Naive thymus-derived CD8-positive, alpha-beta T cell (primary cell): ENCODE results near the gene TRIM10. TPM values are rescaled to one million over a fixed set of nuclear protein-coding genes. Genes with fewer than 3 reads are reported as not detected.
"Not testable (repeated sequence)": the region's sequence is repeated elsewhere in the genome, so short reads cannot be mapped to it uniquely, and the experiment has no call there.

Experiments
- ATAC-seq, 2 donors: fragments of 150-1000 bp; cut with Tn5 transposase in 1 of 2; sonication (Bioruptor Pico), chemical (Tn5 transposase) in 1 of 2; 1 replicate in 1 of 2; 2 replicates in 1 of 2; pipeline ENCODE4 v1.10.0; 2021; ENCODE audit warnings: mild to moderate bottlenecking in 2 of 2, moderate library complexity in 2 of 2
- POLR2A ChIA-PET: fragments of 350-600 bp; sonication (Branson Sonifier 250); formaldehyde crosslinking; loops from one replicate; lab custom pipeline; 2021; ENCODE audit warnings: antibody characterized with exemption; lab: Charles Lee
- DNase-seq, 10 donors: peaks; one replicate each; pipeline versions ENCODE4 v3.0.0 to v3.0.0-alpha.2; 2020 to 2022
- H3K27ac Mint-ChIP-seq, 10 donors: one replicate each; pipeline ENCODE4 v1.8.0; 2020 to 2022; ENCODE audit warnings: mild to moderate bottlenecking in 10 of 10, mixed read lengths in 10 of 10, moderate library complexity in 4 of 10, inconsistent platforms in 1 of 10
- H3K27me3 Mint-ChIP-seq, 5 donors: one replicate each; pipeline ENCODE4 v1.8.0; 2021 to 2022; ENCODE audit warnings: mixed read lengths in 5 of 5
- H3K36me3 Mint-ChIP-seq, 3 donors: one replicate each; pipeline ENCODE4 v1.8.0; 2020 to 2022; ENCODE audit warnings: mixed read lengths in 3 of 3, mild to moderate bottlenecking in 2 of 3, inconsistent platforms in 1 of 3
- H3K4me1 Mint-ChIP-seq, 4 donors: one replicate each; pipeline ENCODE4 v1.8.0; 2021 to 2022; ENCODE audit warnings: mixed read lengths in 4 of 4
- H3K4me3 Mint-ChIP-seq, 10 donors: one replicate each; pipeline ENCODE4 v1.8.0; 2020 to 2022; ENCODE audit warnings: mild to moderate bottlenecking in 10 of 10, mixed read lengths in 10 of 10, moderate library complexity in 6 of 10, inconsistent platforms in 1 of 10
- H3K9me3 Mint-ChIP-seq, 9 donors: one replicate each; pipeline ENCODE4 v1.8.0; 2020 to 2022; ENCODE audit warnings: mixed read lengths in 9 of 9, mild to moderate bottlenecking in 3 of 9, inconsistent platforms in 1 of 9, moderate library complexity in 1 of 9
- polyA plus RNA-seq, 3 donors: library from polyadenylated mRNA; unstranded; fragments of 300-500 nt; fragmentation: Illumina TruSeq; gene quantifications; one replicate each; pipeline ENCODE4 v1.2.3, GENCODE V29; 2021
- total RNA-seq, 8 experiments: library from RNA in 2 of 8; stranded (reverse) in 2 of 8; gene quantifications; one replicate each; pipeline ENCODE4 v1.2.3 and lab custom pipeline; 2021 to 2026

Gene TRIM10
- total and polyA plus RNA-seq, 5 experiments from 2014 or later: not detected

DNA sequence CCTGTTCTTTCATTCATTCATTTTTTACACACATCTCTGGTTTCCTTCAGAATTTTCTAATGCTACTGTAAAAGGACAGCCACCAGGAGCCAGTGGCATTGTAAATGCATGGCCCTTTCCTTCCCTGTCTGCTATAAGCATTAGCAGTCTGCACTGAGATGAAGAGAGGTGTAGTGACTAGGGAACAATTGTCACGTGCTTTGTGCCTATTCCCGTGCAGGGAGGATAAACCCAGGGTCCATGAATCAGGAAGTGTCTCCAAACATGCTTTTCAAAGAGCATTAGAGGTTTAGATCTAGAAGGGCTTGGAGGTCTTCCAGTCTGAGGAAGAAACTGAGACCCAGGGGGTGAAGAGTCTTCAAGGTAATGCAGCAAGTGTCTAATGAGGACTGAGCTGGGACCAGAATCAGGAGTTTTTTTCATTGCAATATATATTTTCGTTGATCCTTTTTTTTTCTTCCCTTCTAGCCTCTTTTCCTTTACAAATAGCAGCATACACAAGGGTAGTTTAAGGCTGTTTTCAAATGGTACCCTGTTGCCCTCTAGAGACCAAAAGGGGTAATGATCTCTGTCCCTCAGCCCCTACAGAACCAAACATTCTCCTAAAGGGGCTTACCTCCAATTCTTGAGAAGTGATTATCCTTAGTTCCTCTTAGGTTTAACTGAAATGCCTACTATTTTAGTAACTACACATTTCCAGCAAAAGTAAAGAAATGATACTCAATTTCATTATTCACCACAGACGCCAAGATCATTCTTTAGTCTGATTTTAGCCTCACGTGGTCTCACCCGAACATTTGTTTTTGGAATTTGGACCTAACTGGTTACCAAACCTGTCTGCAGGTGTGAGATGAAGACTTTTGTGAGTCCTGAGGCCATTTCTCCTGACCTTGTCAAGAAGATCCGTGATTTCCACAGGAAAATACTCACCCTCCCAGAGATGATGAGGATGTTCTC lies 8.9 kb upstream of the TRIM10 start:
- H3K9me3 Mint-ChIP-seq: no peaks in the 10 kb centered on the region
- H3K36me3 Mint-ChIP-seq: no peaks in the 10 kb centered on the region
- H3K27me3 Mint-ChIP-seq: peaks cover 39 to 65% (median 51%) of the 10 kb centered on the region in 5 donors
- ATAC-seq (peak; percentile 80 to 88), DNase-seq (peak in 3 of 10 donors; percentile 39 to 47 (median 42))
- H3K4me3 Mint-ChIP-seq: no peak overlapping the region
- peaks cover 0 to 11% (median 4%) of the 10 kb centered on the region in 4 donors for H3K4me1 Mint-ChIP-seq
- H3K27ac Mint-ChIP-seq: peak overlapping the region in 1 of 10 donors; percentile 54
- POLR2A ChIA-PET: no interaction called here

DNA sequence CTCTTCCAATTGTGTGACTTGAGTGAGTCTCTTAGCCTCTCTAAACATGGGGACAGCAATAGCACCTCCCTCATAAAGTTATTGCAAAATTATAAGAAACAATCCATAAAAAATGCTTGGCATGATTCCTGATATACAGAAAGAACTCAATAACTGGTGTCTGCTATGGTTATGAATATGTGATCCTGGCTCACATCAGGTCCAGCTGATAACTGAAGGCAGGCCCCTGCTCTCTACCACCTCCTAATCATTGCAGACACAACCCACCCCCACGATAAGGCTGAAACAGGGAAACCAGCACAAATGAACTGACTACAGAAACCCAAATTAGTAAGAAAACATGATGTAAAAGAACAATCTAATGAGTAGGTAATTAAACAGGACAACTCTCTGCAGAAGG lies 7.7 kb upstream of the TRIM10 start:
- no peaks in the 10 kb centered on the region for H3K9me3 Mint-ChIP-seq
- no peak overlapping the region for H3K4me3 Mint-ChIP-seq
- H3K36me3 Mint-ChIP-seq: no peaks in the 10 kb centered on the region
- POLR2A ChIA-PET: no interaction called here
- peaks cover 0 to 11% (median 4%) of the 10 kb centered on the region in 4 donors for H3K4me1 Mint-ChIP-seq
- peaks cover 34 to 58% (median 42%) of the 10 kb centered on the region in 5 donors for H3K27me3 Mint-ChIP-seq
- no peak for ATAC-seq
- no peak for DNase-seq
- no peak overlapping the region for H3K27ac Mint-ChIP-seq

DNA sequence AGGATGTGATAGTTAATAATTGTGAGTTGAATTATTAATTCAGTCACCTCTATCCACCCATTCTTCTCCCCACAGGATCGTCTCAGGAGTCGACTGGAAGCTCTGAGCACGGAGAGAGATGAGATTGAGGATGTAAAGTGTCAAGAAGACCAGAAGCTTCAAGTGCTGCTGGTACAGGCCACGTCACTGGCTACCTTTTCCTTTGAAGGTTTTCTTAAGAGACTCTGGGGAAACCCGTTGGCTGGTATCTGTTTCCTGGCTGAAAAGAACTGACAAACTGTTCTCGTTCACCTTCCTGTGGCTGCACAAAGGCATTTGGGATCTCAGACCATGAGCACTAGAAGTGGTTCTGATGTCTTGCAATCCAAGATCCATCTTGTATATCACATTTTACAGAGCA lies 6.1 kb upstream of the TRIM10 start:
- Mint-ChIP-seq H3K27ac (no peak overlapping the region), H3K9me3 (no peaks in the 10 kb centered on the region), H3K4me1 (peaks cover 0 to 15% (median 6%) of the 10 kb centered on the region in 4 donors), H3K27me3 (peaks cover 27 to 44% (median 32%) of the 10 kb centered on the region in 5 donors), H3K4me3 (no peak overlapping the region), H3K36me3 (no peaks in the 10 kb centered on the region)
- POLR2A ChIA-PET: interaction anchor here (0.5 to 1.3 kb wide), 2 partner anchors 20 to 75 kb away, joined by 3 to 4 read pairs; no protein-coding TSS in a partner anchor
- ATAC-seq (peak in 1 of 2 donors; percentile 39), DNase-seq (no peak)

- H3K4me3 Mint-ChIP-seq, ATAC-seq, H3K9me3 Mint-ChIP-seq, DNase-seq, H3K36me3 Mint-ChIP-seq, POLR2A ChIA-PET: not testable (repeated sequence)
- Mint-ChIP-seq H3K4me1 (peaks cover 0 to 11% (median 2%) of the 10 kb centered on the region in 4 donors), H3K27me3 (peaks cover 16 to 26% (median 19%) of the 10 kb centered on the region in 5 donors), H3K27ac (peak overlapping the region in 1 of 10 donors; percentile 24)
Measured at GRCh38 chr6:30165238-30165637, 4.2 kb upstream of the TRIM10 start.

DNA sequence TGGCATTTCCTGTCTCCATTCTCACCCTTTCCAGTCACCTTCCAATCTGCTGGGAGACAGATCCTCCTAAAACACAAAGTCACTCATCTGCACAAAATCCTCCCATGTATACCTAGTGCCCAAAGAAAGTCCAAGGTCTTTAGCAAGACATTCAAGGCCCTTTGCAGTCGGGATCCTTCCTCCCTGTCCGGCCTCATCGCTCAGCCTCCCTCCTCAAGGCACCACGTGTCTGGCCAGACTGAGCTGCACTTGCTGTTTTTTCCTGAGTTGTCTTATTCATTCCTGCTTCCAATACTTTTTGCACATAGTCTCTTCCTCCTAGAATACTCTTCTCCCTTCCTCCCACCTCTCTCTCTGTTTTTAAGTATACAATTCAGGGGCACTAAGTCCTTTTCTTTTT lies 3.7 kb upstream of the TRIM10 start:
- ATAC-seq: no peak
- no peak for DNase-seq
- Mint-ChIP-seq H3K27me3 (peaks cover 13 to 22% (median 17%) of the 10 kb centered on the region in 5 donors), H3K27ac (no peak overlapping the region), H3K4me1 (peaks cover 0 to 11% (median 2%) of the 10 kb centered on the region in 4 donors), H3K36me3 (no peaks in the 10 kb centered on the region), H3K9me3 (no peaks in the 10 kb centered on the region), H3K4me3 (no peak overlapping the region)
- POLR2A ChIA-PET: no interaction called here

DNA sequence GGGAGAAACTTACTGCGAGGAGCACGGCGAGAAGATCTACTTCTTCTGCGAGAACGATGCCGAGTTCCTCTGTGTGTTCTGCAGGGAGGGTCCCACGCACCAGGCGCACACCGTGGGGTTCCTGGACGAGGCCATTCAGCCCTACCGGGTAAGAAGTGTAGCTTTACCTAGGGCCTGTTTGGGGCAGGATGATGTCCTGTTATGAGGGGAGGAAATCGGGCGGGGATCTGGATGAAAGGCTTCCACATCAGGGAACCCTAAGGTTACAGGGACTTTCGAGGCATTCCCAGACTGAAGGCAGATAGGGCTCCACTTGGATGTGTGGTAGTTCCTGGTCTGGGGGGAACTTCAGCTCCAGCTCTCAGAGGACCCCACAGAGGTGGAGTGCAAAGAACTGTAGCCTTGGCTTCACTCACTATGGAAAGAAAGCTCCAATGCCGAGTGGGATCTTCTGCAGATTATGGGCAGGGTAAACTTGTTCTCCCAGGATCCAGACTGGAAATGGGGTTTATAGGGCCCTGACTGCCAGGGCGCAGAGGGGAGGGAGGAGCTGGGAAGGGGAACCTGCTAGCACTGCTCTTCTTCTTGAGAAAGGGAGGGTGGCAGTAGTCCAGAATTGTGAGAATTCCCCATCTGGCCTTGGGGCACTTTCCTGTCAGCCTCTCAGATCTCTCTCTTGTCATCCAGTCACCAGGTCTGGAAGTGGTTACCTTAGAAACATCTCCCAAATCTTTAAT lies 3.1 kb upstream of the TRIM10 start:
- peaks cover 0 to 11% (median 2%) of the 10 kb centered on the region in 4 donors for H3K4me1 Mint-ChIP-seq
- H3K4me3 Mint-ChIP-seq: no peak overlapping the region
- H3K36me3 Mint-ChIP-seq: no peaks in the 10 kb centered on the region
- H3K27me3 Mint-ChIP-seq: peaks cover 13 to 21% (median 16%) of the 10 kb centered on the region in 5 donors
- ATAC-seq: no peak
- DNase-seq: no peak
- no peak overlapping the region for H3K27ac Mint-ChIP-seq
- POLR2A ChIA-PET: no interaction called here
- no peaks in the 10 kb centered on the region for H3K9me3 Mint-ChIP-seq

DNA sequence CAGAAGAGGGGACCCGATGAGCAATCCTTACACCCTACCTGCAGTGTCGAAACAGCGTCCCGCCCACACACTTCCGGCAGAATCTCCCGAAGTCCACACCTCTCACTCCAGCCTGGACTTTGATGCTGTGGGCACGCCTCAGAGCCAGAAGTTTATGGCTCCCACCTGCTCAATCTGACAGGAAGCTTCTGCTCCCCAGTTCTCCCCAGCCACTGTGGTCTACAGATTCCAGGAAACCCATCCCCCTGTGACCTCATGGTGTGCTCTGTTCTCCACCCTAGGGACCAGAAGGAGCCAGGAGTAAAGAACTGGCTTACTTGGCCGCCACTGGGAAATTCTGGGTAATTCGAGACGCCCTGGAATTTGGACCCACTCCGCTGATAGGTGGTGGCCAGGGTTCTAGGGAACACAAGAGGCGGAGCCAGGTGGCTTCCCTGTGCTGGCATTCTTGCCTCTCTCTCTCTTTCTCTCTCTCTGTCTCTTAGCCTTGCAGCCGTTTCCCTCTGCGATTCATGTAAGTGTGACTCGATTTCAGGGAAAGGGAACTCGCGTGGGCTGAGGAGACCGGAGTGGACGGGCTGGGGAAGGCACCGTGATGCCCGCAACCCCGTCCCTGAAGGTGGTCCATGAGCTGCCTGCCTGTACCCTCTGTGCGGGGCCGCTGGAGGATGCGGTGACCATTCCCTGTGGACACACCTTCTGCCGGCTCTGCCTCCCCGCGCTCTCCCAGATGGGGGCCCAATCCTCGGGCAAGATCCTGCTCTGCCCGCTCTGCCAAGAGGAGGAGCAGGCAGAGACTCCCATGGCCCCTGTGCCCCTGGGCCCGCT lies 2.3 kb upstream of the TRIM10 start, which contains the start of gene TRIM15:
TSS of gene TRIM15 (plus strand) at position 457 of the 828 bp plus-strand sequence. CDS start at position 596, 139 bp downstream.
- POLR2A ChIA-PET: interaction anchor here (0.6 kb wide), 1 partner anchor 24 kb away, joined by 3 read pairs; no protein-coding TSS in a partner anchor

DNA sequence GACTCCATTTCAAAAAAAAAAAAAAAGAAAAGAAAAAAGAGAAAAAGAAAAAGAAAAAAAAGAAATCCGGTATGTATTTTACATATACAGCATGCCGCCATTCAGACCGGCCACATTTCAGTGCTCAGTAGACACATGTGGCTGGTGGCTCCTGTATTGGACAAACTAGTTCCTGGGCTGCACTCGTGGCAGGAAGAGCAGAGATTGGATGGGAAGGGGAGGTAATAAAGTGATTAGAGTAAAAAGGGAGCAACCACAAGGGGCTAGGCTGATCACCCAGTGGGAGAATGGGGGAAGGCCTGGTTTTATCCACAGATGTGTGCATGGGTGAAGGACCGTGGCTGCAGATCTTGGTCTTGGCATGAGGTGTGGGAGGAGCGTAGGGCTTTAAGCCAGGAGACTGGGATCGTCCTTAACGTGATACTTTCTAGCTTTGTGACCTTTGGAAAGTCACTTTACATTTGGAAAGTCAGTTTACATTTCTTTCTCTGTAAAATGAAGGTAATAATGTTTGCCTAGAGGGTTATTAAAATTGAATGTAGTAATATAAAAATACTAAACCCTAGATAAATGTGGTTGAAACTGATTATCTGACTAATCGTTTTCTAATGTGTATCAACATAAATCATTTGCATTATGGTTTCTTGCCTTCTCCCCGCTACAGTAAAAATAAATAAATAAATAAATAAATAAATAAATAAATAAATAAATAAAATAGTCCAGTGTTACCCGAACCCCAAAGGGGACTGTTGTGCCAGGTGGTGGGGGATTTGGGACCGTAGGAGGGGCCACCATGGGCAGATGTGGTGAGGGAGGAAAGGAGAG lies 1.5 kb upstream of the TRIM10 start:
- ATAC-seq: no peak
- Mint-ChIP-seq H3K4me3 (peak overlapping the region in 2 of 10 donors; percentile 33 to 47), H3K36me3 (no peaks in the 10 kb centered on the region), H3K27me3 (peaks cover 0 to 15% (median 10%) of the 10 kb centered on the region in 5 donors), H3K9me3 (no peaks in the 10 kb centered on the region), H3K4me1 (peaks cover 0 to 11% (median 3%) of the 10 kb centered on the region in 4 donors), H3K27ac (no peak overlapping the region)
- POLR2A ChIA-PET: interaction anchor here (0.6 kb wide), 1 partner anchor 25 kb away, joined by 3 read pairs; no protein-coding TSS in a partner anchor
- no peak for DNase-seq

More for the DNA sequence above, 2.3 kb upstream of the TRIM10 start, which contains the start of gene TRIM15:
- Mint-ChIP-seq H3K27me3 (peaks cover 7 to 17% (median 13%) of the 10 kb centered on the region in 5 donors), H3K9me3 (no peaks in the 10 kb centered on the region), H3K4me3 (peak within 1 kb of the TSS in 5 of 10 donors; percentile 5 to 47 (median 33)), H3K36me3 (no peaks in the 10 kb centered on the region), H3K4me1 (peaks cover 0 to 11% (median 2%) of the 10 kb centered on the region in 4 donors), H3K27ac (no peak within 1 kb of the TSS)
- ATAC-seq: peak in 1 of 2 donors; percentile 47
- peak in 3 of 10 donors; percentile 5 to 10 (median 8) for DNase-seq

DNA sequence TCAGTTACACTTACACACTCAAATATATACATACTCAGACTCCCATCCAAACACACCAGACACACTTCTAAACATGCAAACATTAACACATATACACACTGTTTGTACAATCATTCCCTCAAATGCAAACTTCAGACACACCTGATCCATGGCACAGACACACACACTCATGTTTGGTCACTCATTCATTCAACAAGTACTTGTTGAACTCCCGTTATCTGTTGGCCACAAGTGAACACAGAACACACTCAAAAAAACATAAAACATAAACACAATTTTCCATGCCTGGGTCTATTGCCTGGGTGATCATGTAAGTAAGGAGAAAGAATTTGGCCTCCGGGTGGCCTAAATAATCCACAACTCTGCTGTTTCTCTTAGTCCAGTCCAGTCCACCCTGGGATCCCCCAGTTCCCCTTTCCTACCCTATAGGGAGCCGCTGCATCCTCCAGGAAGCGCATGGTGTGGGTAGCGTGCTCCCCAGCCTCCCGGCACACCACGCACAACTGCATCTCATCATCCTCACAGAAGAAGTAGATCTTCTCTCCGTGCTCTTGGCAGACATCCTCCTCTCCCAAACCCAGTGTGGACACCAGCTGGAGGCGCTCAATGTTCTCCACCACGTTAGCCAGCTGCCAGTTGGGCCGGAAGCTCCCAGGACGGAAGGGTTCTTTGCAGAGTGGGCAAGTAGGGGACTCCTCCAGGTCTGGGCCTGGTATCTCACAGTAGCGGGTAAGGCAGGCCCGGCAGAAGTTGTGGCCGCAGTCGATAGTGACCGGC lies 815 bp downstream of the TRIM10 start:
- H3K27ac Mint-ChIP-seq: no peak overlapping the region
- H3K36me3 Mint-ChIP-seq: no peaks in the 10 kb centered on the region
- ATAC-seq (no peak), DNase-seq (no peak)
- H3K4me1 Mint-ChIP-seq: peaks cover 0 to 9% (median 2%) of the 10 kb centered on the region in 4 donors
- peaks cover 7 to 26% (median 14%) of the 10 kb centered on the region in 5 donors for H3K27me3 Mint-ChIP-seq
- no peaks in the 10 kb centered on the region for H3K9me3 Mint-ChIP-seq
- POLR2A ChIA-PET: no interaction called here
- no peak overlapping the region for H3K4me3 Mint-ChIP-seq

- no peak for ATAC-seq
- Mint-ChIP-seq H3K9me3 (no peaks in the 10 kb centered on the region), H3K27me3 (peaks cover 11 to 34% (median 24%) of the 10 kb centered on the region in 5 donors), H3K36me3 (no peaks in the 10 kb centered on the region), H3K4me3 (no peak overlapping the region), H3K4me1 (peaks cover 0 to 9% (median 2%) of the 10 kb centered on the region in 4 donors), H3K27ac (no peak overlapping the region)
- DNase-seq: no peak
- POLR2A ChIA-PET: no interaction called here
Measured at GRCh38 chr6:30158475-30159040, 2.5 kb downstream of the TRIM10 start.
